Fibroblast of pulmonary artery (primary cell): ENCODE measurements around the gene ADAMTS10.
"Not testable (repeated sequence)": the region's sequence is repeated elsewhere in the genome, so short reads cannot be mapped to it uniquely, and the experiment has no call there.

Experiments
- DNase-seq: peaks from one replicate; pipeline ENCODE4 v3.0.0-alpha.2; 2010; ENCODE audit warnings: low read depth
- H3K4me3 ChIP-seq: replicated peaks from 2 replicates; pipeline ENCODE4 v1.5.1; 2011; ENCODE audit warnings: low read depth, mild to moderate bottlenecking, control low read depth, low read length, moderate library complexity
- CTCF ChIP-seq: IDR thresholded peaks from 2 replicates; pipeline ENCODE4 v1.5.1; 2011; ENCODE audit warnings: mild to moderate bottlenecking, control low read depth, low read length, inconsistent platforms; ENCODE audit errors: missing control alignments

Gene ADAMTS10

DNA sequence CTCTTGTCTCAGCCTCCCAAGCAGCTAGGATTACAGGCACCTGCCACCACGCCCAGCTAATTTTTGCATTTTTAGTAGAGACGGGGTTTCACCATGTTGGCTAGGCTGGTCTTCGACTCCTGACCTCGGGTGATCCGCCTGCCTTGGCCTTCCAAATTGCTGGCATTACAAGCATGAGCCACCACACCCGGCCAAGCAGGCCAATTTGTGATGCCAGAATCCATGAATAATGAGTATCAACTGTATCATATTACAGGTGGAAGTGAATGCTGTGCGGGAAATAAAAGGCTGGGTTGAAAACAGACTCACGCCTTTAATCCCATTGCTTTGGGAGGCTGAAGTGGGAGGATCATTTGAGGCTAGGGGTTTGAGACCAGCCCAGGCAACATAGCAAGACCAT is 16.3 kb upstream of the ADAMTS10 start:
- DNase-seq: no peak
- no peak for TF ChIP-seq CTCF

DNA sequence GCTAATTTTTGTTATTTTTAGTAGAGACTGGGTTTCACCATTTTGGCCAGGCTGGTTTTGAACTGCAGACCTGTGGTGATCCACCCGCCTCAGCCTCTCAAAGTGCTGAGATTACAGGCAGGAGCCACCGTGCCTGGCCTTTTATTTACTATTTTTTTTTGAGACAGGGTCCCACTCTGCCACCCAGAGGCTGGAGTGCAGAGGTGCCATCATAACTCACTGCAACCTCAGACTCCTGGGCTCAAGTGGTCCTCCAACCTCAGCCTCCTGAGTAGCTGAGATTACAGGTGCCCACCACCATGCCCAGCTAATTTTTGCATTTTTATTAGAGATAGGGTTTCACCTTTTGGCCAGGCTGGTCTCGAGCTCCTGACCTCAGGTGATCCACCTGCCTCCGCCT is 12.4 kb upstream of the ADAMTS10 start:
- DNase-seq, H3K4me3 ChIP-seq: not testable (repeated sequence)
- peak; percentile 31 for TF ChIP-seq CTCF

More for the DNA sequence above, 16.3 kb upstream of the ADAMTS10 start:
- H3K4me3 ChIP-seq: no peak overlapping the region

- no peak for DNase-seq
- no peak overlapping the region for H3K4me3 ChIP-seq
- TF ChIP-seq CTCF: no peak
Observed at GRCh38 chr19:8618751-8619150, 8.2 kb upstream of the ADAMTS10 start.

GRCh38 chr19:8617984-8618383 is 7.5 kb upstream of the ADAMTS10 start:
- no peak for DNase-seq
- H3K4me3 ChIP-seq: no peak overlapping the region
- no peak for TF ChIP-seq CTCF

DNA sequence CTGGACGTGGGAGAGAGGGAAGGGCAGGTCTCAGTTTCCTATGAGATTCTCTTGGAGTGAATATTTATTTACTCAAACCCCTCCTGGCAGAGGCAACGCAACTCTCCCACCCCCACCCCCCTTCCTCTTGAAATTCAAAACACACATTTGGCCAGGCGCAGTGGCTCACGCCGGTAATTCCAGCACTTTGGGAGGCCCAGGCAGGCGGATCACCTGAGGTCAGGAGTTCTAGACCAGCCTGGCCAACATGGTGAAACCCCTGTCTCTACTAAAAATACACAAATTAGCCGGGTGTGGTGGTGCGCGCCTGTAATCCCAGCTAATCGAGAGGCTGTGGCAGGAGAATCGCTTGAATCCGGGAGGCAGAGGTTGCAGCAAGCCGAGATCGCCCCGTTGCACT is 6.8 kb upstream of the ADAMTS10 start:
- H3K4me3 ChIP-seq, DNase-seq: not testable (repeated sequence)

DNA sequence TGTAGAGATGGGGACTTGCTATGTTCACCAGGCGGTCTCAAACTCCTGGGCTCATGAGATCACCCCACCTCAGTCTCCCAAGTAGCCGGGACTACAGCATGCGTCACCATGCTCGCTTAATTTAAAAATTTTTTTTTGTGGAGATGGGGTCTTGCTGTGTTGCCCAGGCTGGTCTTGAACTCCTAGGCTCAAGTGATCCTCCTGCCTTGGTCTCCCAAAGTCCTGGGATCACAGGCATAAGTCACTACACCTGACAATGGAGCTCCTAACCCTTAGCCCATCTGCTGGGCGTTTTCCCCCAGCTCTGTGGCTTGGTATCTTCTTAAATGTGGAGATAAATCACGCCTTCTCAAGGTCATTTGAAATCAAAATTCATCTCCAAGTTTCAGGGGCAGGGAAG is 6.3 kb upstream of the ADAMTS10 start:
- DNase-seq: no peak
- TF ChIP-seq CTCF: no peak

GRCh38 chr19:8615813-8616596 is 5.5 kb upstream of the ADAMTS10 start:
- peak; percentile 98 for TF ChIP-seq CTCF
- peak; percentile 69 for DNase-seq
- no peak overlapping the region for H3K4me3 ChIP-seq

More for the DNA sequence above, 6.3 kb upstream of the ADAMTS10 start:
- H3K4me3 ChIP-seq: no peak overlapping the region
